Fibroblast of lung (primary cell): ENCODE data around the gene ZNF146.
"Not testable (repeated sequence)": the region's sequence is repeated elsewhere in the genome, so short reads cannot be mapped to it uniquely, and the experiment has no call there.

Source experiments
- CTCF ChIP-seq, 2 donors: IDR thresholded peaks in 1 of 2; conservative IDR thresholded peaks in 1 of 2; 1 replicate in 1 of 2; 2 replicates in 1 of 2; pipeline ENCODE4 v1.5.1; 2011 to 2012; ENCODE audit warnings: low read length in 2 of 2, control low read depth in 1 of 2, inconsistent platforms in 1 of 2, low read depth in 1 of 2, mild to moderate bottlenecking in 1 of 2
- EZH2 ChIP-seq: IDR thresholded peaks from 2 replicates; pipeline ENCODE4 v1.5.1; 2012; ENCODE audit warnings: low read length, control low read depth, mild to moderate bottlenecking; ENCODE audit errors: missing control alignments

- TF ChIP-seq EZH2; CTCF (conservative IDR thresholded peaks at IDR 0.05 in 1 of 2, IDR thresholded peaks at IDR 0.05 in 1 of 2; ENCODE audit: low read depth in 1 of 2, low read length in 2 of 2): not testable (repeated sequence)
Observed at GRCh38 chr19:36268081-36268480, 53.2 kb downstream of the ZNF146 start.
